ENCODE results near the gene DNAAF1.

- TF ChIP-seq RAD21 (IDR thresholded peaks at IDR 0.05; ENCODE audit: low read length): no peak
- no peak for TF ChIP-seq GABPA (IDR thresholded peaks at IDR 0.05; ENCODE audit: low read depth)
- TF ChIP-seq, protein P1, sequence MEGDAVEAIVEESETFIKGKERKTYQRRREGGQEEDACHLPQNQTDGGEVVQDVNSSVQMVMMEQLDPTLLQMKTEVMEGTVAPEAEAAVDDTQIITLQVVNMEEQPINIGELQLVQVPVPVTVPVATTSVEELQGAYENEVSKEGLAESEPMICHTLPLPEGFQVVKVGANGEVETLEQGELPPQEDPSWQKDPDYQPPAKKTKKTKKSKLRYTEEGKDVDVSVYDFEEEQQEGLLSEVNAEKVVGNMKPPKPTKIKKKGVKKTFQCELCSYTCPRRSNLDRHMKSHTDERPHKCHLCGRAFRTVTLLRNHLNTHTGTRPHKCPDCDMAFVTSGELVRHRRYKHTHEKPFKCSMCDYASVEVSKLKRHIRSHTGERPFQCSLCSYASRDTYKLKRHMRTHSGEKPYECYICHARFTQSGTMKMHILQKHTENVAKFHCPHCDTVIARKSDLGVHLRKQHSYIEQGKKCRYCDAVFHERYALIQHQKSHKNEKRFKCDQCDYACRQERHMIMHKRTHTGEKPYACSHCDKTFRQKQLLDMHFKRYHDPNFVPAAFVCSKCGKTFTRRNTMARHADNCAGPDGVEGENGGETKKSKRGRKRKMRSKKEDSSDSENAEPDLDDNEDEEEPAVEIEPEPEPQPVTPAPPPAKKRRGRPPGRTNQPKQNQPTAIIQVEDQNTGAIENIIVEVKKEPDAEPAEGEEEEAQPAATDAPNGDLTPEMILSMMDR (IDR thresholded peaks at IDR 0.05): no peak
- TF ChIP-seq FOXM1 (IDR thresholded peaks at IDR 0.05; ENCODE audit: low read depth): no peak
- TF ChIP-seq JUND (IDR thresholded peaks at IDR 0.05): no peak
- no peak for TF ChIP-seq FOXJ3 (CRISPR knock-in tag; IDR thresholded peaks at IDR 0.05)
- TF ChIP-seq TEAD4 (IDR thresholded peaks at IDR 0.05; ENCODE audit: borderline replicate concordance, insufficient read depth): no peak
- no peak for TF ChIP-seq CHD2 (IDR thresholded peaks at IDR 0.05; ENCODE audit: low read length, partially characterized antibody)
Measured at GRCh38 chr16:84194470-84195200, 49.5 kb downstream of the DNAAF1 start.
